GM12878 (cell line): ENCODE data around the gene MYOM1. TPM values are rescaled to one million over a fixed set of nuclear protein-coding genes. Genes with fewer than 3 reads are reported as not detected.

ENCODE experiments used
- ATAC-seq: fragments of 200-7000 bp; cut with Tn5 transposase; 3 replicates; pipeline ENCODE4 v1.9.1; 2020; ENCODE audit warnings: mild to moderate bottlenecking, moderate library complexity
- BruUV-seq: library from RNA; stranded (reverse); fragments of 400-500 nt; replicated peaks from 2 replicates; lab custom pipeline; 2021; lab: Mats Ljungman, UMichigan
- CTCF ChIA-PET: fragments of 300-600 bp; sonication (Branson Sonifier 250); formaldehyde crosslinking; extraction: SDS; loops from one replicate; lab custom pipeline; 2021; ENCODE audit warnings: inconsistent platforms; lab: Yijun Ruan, JAX
- POLR2A ChIA-PET: fragments of 350-600 bp; formaldehyde crosslinking; extraction: SDS; loops from one replicate; lab custom pipeline; 2021; ENCODE audit warnings: inconsistent platforms; lab: Charles Lee
- RAD21 ChIA-PET: fragments of 300-600 bp; sonication (Branson Sonifier 250); formaldehyde crosslinking; loops from one replicate; lab custom pipeline; 2023; ENCODE audit warnings: antibody characterized with exemption; ENCODE audit not compliant: unreplicated experiment; lab: Charles Lee
- SMC1A ChIA-PET: fragments of 300-600 bp; sonication (Branson Sonifier 250); formaldehyde crosslinking; loops from one replicate; lab custom pipeline; 2023; ENCODE audit not compliant: unreplicated experiment, uncharacterized antibody; lab: Charles Lee
- DNase-seq: peaks from one replicate; pipeline ENCODE4 v3.0.0-alpha.2; 2011; ENCODE audit warnings: low read depth, low spot score
- FAIRE-seq: peaks from 3 replicates; lab custom pipeline; 2011; peaks lifted over from hg19 to GRCh38; lab: Jason Lieb, UNC
- H2AFZ ChIP-seq: 2 replicates; pipeline ENCODE4 v1.6.0; 2011; ENCODE audit warnings: low read depth, low read length, control low read depth; ENCODE audit not compliant: control insufficient read depth
- H3K27ac ChIP-seq: 2 replicates; pipeline ENCODE4 v1.5.1; 2011; ENCODE audit warnings: control low read depth; ENCODE audit not compliant: control insufficient read depth, insufficient read depth
- H3K27me3 ChIP-seq, 2 experiments: replicated peaks in 1 of 2; 2 replicates each; pipeline versions ENCODE4 v1.6.0 to v1.6.1; 2011; ENCODE audit warnings: low read length in 1 of 2; ENCODE audit not compliant: control insufficient read depth in 2 of 2, insufficient read depth in 2 of 2
- H3K36me3 ChIP-seq, 2 experiments: 2 replicates each; pipeline ENCODE4 v1.5.1; 2011; ENCODE audit warnings: low read length in 1 of 2; ENCODE audit not compliant: control insufficient read depth in 2 of 2, insufficient read depth in 2 of 2
- H3K4me1 ChIP-seq: 2 replicates; pipeline ENCODE4 v1.6.1; 2011; ENCODE audit warnings: mild to moderate bottlenecking, low read length, moderate library complexity, mixed read lengths; ENCODE audit not compliant: control insufficient read depth, insufficient read depth
- H3K4me2 ChIP-seq: 2 replicates; pipeline ENCODE4 v1.6.0; 2011; ENCODE audit warnings: control low read depth; ENCODE audit not compliant: control insufficient read depth, insufficient read depth
- H3K4me3 ChIP-seq: fragments of 200-600 bp; sonication (generic); 2 replicates; pipeline ENCODE4 v1.5.1; 2016
- H3K79me2 ChIP-seq: 2 replicates; pipeline ENCODE4 v1.6.0; 2011; ENCODE audit warnings: low read length; ENCODE audit not compliant: control insufficient read depth, insufficient read depth
- H3K9ac ChIP-seq: 2 replicates; pipeline ENCODE4 v1.8.0; 2011; ENCODE audit warnings: low read length, control low read depth, mixed read lengths; ENCODE audit not compliant: control insufficient read depth, insufficient read depth
- H3K9me3 ChIP-seq: replicated peaks from 3 replicates; pipeline ENCODE4 v1.5.1; 2011; ENCODE audit warnings: mild to moderate bottlenecking, low read length; ENCODE audit not compliant: control insufficient read depth, insufficient read depth
- H4K20me1 ChIP-seq: 2 replicates; pipeline ENCODE4 v1.6.0; 2011; ENCODE audit not compliant: control insufficient read depth, insufficient read depth
- ATF7 ChIP-seq: fragments of 450-650 bp; IDR thresholded peaks from 2 replicates; pipeline ENCODE4 v1.6.1; 2016; ENCODE audit warnings: low read depth, mild to moderate bottlenecking
- BCL11A ChIP-seq: IDR thresholded peaks from 2 replicates; pipeline ENCODE4 v1.6.1; 2011; ENCODE audit warnings: low read depth, low read length
- BHLHE40 ChIP-seq, 2 experiments: fragments of 450-650 bp in 1 of 2; IDR thresholded peaks; 2 replicates each; pipeline ENCODE4 v1.6.1; 2011 to 2017; ENCODE audit warnings: low read depth in 2 of 2, borderline replicate concordance in 1 of 2, improper control_type of control experiment in 1 of 2, low read length in 1 of 2, mild to moderate bottlenecking in 1 of 2
- CREM ChIP-seq: IDR thresholded peaks from 2 replicates; pipeline ENCODE4 v1.6.1; 2014; ENCODE audit warnings: antibody characterized with exemption, low read depth
- IKZF1 ChIP-seq: fragments of 450-650 bp; conservative IDR thresholded peaks from 2 replicates; pipeline ENCODE4 v1.6.1; 2017; ENCODE audit warnings: antibody characterized with exemption, mild to moderate bottlenecking
- KDM1A ChIP-seq: fragments of 200-600 bp; sonication (generic); IDR thresholded peaks from 2 replicates; pipeline ENCODE4 v1.6.1; 2016; ENCODE audit warnings: borderline replicate concordance
- MEF2A ChIP-seq: IDR thresholded peaks from 2 replicates; pipeline ENCODE4 v1.6.1; 2011; ENCODE audit warnings: low read depth, mild to moderate bottlenecking, low read length, moderate library complexity; ENCODE audit not compliant: insufficient read depth
- MXI1 ChIP-seq: fragments of 150-350 bp; IDR thresholded peaks from 2 replicates; pipeline ENCODE4 v1.6.1; 2011; ENCODE audit warnings: low read depth, mild to moderate bottlenecking, inconsistent platforms, low read length, improper control_type of control experiment
- MYB ChIP-seq: fragments of 150-350 bp; IDR thresholded peaks from 2 replicates; pipeline ENCODE4 v1.6.1; 2014; ENCODE audit warnings: mild to moderate bottlenecking, low read depth, low read length, borderline replicate concordance
- NBN ChIP-seq: fragments of 450-650 bp; IDR thresholded peaks from 2 replicates; pipeline ENCODE4 v1.6.1; 2016
- NFXL1 ChIP-seq: fragments of 450-650 bp; IDR thresholded peaks from 2 replicates; pipeline ENCODE4 v1.6.1; 2017; ENCODE audit warnings: antibody characterized with exemption, mild to moderate bottlenecking, borderline replicate concordance
- NR2F1 ChIP-seq: fragments of 450-650 bp; conservative IDR thresholded peaks from 2 replicates; pipeline ENCODE4 v1.6.1; 2017; ENCODE audit warnings: mild to moderate bottlenecking
- POLR2AphosphoS5 ChIP-seq: IDR thresholded peaks from 2 replicates; pipeline ENCODE4 v1.6.1; 2011; ENCODE audit warnings: mild to moderate bottlenecking, low read length, inconsistent platforms
- POU2F2 ChIP-seq: IDR thresholded peaks from 3 replicates; pipeline ENCODE4 v1.6.1; 2011; ENCODE audit warnings: low read depth, mild to moderate bottlenecking, low read length, borderline replicate concordance
- RELB ChIP-seq: fragments of 450-650 bp; IDR thresholded peaks from 2 replicates; pipeline ENCODE4 v1.6.1; 2017; ENCODE audit warnings: low read depth, mild to moderate bottlenecking, moderate library complexity
- RFX5 ChIP-seq: IDR thresholded peaks from 2 replicates; pipeline ENCODE4 v1.6.1; 2011; ENCODE audit warnings: low read depth, low read length, improper control_type of control experiment
- ZNF622 ChIP-seq: fragments of 450-650 bp; IDR thresholded peaks from 2 replicates; pipeline ENCODE4 v1.6.1; 2017; ENCODE audit warnings: mild to moderate bottlenecking, inconsistent platforms
- WGBS: methylation state at CpG from one replicate; pipeline ENCODE4 v1.1.6; 2016; ENCODE audit warnings: low lambda C conversion rate; ENCODE audit not compliant: insufficient replicate concordance, insufficient coverage; ENCODE audit errors: missing lambda C conversion rate; 5-methylcytosine and 5-hydroxymethylcytosine counted together
- in situ Hi-C: fragments of 300-500 bp; cut with MboI; formaldehyde crosslinking; loops from 9 replicates; pipeline ENCODE4 v1.14.3; 2018; ENCODE audit warnings: mixed read lengths
- intact Hi-C: fragments of 100-400 bp; cut with micrococcal nuclease; formaldehyde crosslinking; loops from one replicate; pipeline ENCODE4 v1.14.2; 2022; ENCODE audit not compliant: unreplicated experiment
- polyA plus RNA-seq, 11 experiments: library from polyadenylated mRNA; depleted of rRNA in 4 of 11; unstranded in 6 of 11; stranded (reverse) in 5 of 11; fragments of >200 nt; fragmentation: Nextera tagmentation in 4 of 11; fragmentation: Illumina TruSeq in 1 of 11; extraction: Ambion mirVana in 4 of 11; extraction: Trizol in 1 of 11; gene quantifications; 1 replicate in 1 of 11; 2 replicates in 10 of 11; pipeline versions ENCODE4 v1.2.1 to v1.2.3, GENCODE V29; 2011 to 2016; ENCODE audit warnings: inconsistent platforms in 2 of 11, missing spikeins in 2 of 11, low read depth in 1 of 11
- total RNA-seq, 4 experiments: library from RNA; depleted of rRNA in 3 of 4; stranded (reverse); fragments of >200 nt in 3 of 4; fragmentation: Illumina TruSeq in 1 of 4; extraction: Trizol in 1 of 4; gene quantifications; 2 replicates each; pipeline versions ENCODE4 v1.2.1 to v1.2.3, GENCODE V29; 2013 to 2021
- TF ChIP-seq, protein P1 (sequence below): fragments of 150-350 bp; IDR thresholded peaks from 2 replicates; pipeline ENCODE4 v1.6.1; 2016; ENCODE audit warnings: low read depth, low read length
- TF ChIP-seq, protein P2 (sequence below): fragments of 450-650 bp; IDR thresholded peaks from 2 replicates; pipeline ENCODE4 v1.6.1; 2016; ENCODE audit warnings: mild to moderate bottlenecking

MYOM1 gene
- total and polyA plus RNA-seq, 10 of the 15 experiments (the other 5 are each of a cell fraction or from before 2014, with no cell fraction given), result 0.06 to 1.0 (median 0.57) TPM

DNA sequence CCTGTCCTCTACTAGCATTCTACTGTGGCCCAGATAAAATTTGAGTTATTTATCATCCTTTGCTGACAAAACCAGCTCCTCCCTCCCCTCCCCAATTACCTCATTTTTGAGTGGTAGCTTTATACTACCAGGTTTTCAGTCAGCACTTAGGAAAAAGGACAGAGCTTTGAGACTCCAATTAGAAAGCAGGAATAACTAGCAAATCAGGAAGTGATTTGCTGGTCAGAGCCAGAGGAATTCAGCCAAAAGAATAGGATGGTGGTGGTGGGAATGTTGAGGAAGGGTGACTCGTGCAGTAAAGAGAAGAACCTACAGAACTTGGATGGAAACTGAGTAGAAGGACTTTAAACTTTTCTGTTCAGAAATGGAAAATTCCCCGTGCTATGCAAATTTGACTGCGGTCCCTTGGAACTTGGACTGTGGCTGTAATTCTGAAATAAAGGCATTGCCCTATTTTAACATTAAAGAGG is 45.8 kb upstream of the MYOM1 start:
- H3K4me1 ChIP-seq, result peaks cover 12% of the 10 kb centered on the region
- CTCF ChIA-PET, result interaction anchor here (3.1 to 3.4 kb wide), 2 partner anchors 14 to 19 kb away, joined by 11 to 15 read pairs; partner anchors contain the start of gene MYL12A
- FAIRE-seq (no peak), ATAC-seq (no peak), DNase-seq (no peak)
- no peak overlapping the region for H3K9ac ChIP-seq
- H3K27me3 ChIP-seq, result no peaks in the 10 kb centered on the region
- POLR2A ChIA-PET, result interaction anchor here (0.8 to 5.1 kb wide), 5 partner anchors 9 to 338 kb away, joined by 5 to 36 read pairs (median 9); partner anchors contain the start of gene MYL12A
- peaks cover 96% of the 10 kb centered on the region for H3K79me2 ChIP-seq
- no peak overlapping the region for H2AFZ ChIP-seq
- no peaks in the 10 kb centered on the region for H4K20me1 ChIP-seq
- H3K4me3 ChIP-seq, result peak overlapping the region; percentile 45
- intact Hi-C loops (no loop called here), in situ Hi-C loops (loop anchor here (25.0 kb wide), 1 partner anchor 997 kb away; no protein-coding TSS in a partner anchor)
- RAD21 ChIA-PET, result interaction anchor here (1.0 to 4.6 kb wide), 6 partner anchors 10 to 1792 kb away, joined by 3 to 37 read pairs (median 14); partner anchors contain the start of gene MYL12A
- H3K9me3 ChIP-seq, result no peaks in the 10 kb centered on the region
- whole genome bisulfite sequencing, result 17% methylated on average over 3 of the region's 3 CpGs
- H3K36me3 ChIP-seq, result peaks cover 0 to 2% of the 10 kb centered on the region in 2 experiments; a peak in 1 of 4 replicates
- peak overlapping the region; percentile 47 for H3K27ac ChIP-seq
- BruUV-seq, result no TSS peak
- H3K4me2 ChIP-seq, result peak overlapping the region; percentile 53
- SMC1A ChIA-PET, result interaction anchor here (0.7 to 5.2 kb wide), 9 partner anchors 8 to 401 kb away, joined by 3 to 105 read pairs (median 4); partner anchors contain the start of gene MYL12A
- TF ChIP-seq BCL11A, result no peak
- TF ChIP-seq NR2F1, result 0 out of 2 replicates have a peak, but pooled peaks have one; percentile 26
- TF ChIP-seq MYB, result no peak
- no peak for TF ChIP-seq CREM
- peak; percentile 17 to 23; a peak in 1 of 4 replicates for TF ChIP-seq BHLHE40 (IDR thresholded peaks at IDR 0.05; ENCODE audit: borderline replicate concordance in 1 of 2, low read depth in 2 of 2, low read length in 1 of 2)
- TF ChIP-seq, protein P1, sequence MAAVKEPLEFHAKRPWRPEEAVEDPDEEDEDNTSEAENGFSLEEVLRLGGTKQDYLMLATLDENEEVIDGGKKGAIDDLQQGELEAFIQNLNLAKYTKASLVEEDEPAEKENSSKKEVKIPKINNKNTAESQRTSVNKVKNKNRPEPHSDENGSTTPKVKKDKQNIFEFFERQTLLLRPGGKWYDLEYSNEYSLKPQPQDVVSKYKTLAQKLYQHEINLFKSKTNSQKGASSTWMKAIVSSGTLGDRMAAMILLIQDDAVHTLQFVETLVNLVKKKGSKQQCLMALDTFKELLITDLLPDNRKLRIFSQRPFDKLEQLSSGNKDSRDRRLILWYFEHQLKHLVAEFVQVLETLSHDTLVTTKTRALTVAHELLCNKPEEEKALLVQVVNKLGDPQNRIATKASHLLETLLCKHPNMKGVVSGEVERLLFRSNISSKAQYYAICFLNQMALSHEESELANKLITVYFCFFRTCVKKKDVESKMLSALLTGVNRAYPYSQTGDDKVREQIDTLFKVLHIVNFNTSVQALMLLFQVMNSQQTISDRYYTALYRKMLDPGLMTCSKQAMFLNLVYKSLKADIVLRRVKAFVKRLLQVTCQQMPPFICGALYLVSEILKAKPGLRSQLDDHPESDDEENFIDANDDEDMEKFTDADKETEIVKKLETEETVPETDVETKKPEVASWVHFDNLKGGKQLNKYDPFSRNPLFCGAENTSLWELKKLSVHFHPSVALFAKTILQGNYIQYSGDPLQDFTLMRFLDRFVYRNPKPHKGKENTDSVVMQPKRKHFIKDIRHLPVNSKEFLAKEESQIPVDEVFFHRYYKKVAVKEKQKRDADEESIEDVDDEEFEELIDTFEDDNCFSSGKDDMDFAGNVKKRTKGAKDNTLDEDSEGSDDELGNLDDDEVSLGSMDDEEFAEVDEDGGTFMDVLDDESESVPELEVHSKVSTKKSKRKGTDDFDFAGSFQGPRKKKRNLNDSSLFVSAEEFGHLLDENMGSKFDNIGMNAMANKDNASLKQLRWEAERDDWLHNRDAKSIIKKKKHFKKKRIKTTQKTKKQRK, result no peak
- TF ChIP-seq NFXL1, result no peak
- TF ChIP-seq POU2F2, result peak; percentile 65; the same call in 1 of the 3 replicates
- no peak for TF ChIP-seq ZNF622
- no peak for TF ChIP-seq KDM1A
- 0 out of 2 replicates have a peak, but pooled peaks have one; percentile 49 for TF ChIP-seq NBN
- 0 out of 2 replicates have a peak, but pooled peaks have one; percentile 36 for TF ChIP-seq POLR2AphosphoS5
- TF ChIP-seq MEF2A, result no peak
- TF ChIP-seq MXI1, result no peak
- peak; percentile 61 for TF ChIP-seq RELB
- TF ChIP-seq, protein P2, sequence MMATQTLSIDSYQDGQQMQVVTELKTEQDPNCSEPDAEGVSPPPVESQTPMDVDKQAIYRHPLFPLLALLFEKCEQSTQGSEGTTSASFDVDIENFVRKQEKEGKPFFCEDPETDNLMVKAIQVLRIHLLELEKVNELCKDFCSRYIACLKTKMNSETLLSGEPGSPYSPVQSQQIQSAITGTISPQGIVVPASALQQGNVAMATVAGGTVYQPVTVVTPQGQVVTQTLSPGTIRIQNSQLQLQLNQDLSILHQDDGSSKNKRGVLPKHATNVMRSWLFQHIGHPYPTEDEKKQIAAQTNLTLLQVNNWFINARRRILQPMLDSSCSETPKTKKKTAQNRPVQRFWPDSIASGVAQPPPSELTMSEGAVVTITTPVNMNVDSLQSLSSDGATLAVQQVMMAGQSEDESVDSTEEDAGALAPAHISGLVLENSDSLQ, result peak; percentile 54; the same call in 1 of the 2 replicates
- no peak for TF ChIP-seq RFX5
- TF ChIP-seq ATF7, result peak; percentile 67; the same call in 1 of the 2 replicates
- peak; percentile 51; the same call in 1 of the 2 replicates for TF ChIP-seq IKZF1
